Activated naive CD8-positive, alpha-beta T cell treated with anti-CD3 and anti-CD28 coated beads, Interleukin-2, amount 50 U/mL, for 16 hours (primary cell): Measurements from ENCODE around the gene PCGF1.

Experiments used
- DNase-seq: peaks from one replicate; pipeline ENCODE4 v3.0.0-alpha.2; 2020; ENCODE audit warnings: low read depth, low spot score

Gene PCGF1

DNA sequence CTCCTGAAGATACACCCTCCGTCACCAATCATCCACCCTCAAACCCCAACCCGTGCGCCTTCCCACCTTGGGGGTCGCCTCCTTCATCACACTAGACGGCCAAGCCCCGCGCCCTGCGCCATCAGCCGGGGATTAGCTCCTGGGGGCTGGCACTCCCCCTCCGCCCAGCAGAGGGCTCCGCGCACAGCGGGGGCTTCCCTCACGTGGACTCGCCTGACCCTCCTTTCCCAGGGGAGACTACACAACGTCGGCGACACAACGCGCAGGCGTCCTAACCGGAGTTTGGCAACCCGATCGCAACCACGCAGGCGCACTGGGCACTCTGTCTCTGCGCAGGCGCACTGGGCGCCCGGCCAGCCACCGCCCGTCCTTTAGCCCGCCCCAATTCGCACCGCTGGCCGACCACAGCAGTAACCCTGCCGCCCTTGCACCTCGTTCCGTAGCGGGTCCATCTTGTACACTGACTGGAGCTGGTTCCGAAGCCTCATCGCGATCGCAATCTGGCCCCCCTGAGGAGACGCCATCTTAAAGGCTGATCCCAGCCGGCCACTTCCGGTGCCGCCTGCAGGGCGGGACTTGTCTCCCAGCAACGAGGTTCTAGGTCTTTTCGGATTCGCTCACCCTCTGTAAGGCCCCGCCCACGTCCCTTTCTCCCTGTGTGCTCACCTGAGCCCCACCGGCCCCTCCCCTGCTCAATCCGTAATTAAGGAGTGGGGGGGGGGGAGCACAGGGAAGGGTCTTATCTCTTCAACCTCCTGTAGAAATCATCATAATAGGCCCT lies at the start of gene PCGF1:
PCGF1 (minus strand) TSS at position 551 of the 781 bp plus-strand sequence; CDS start at position 524, 27 bp downstream.
- DNase-seq, result peak; percentile 98

DNA sequence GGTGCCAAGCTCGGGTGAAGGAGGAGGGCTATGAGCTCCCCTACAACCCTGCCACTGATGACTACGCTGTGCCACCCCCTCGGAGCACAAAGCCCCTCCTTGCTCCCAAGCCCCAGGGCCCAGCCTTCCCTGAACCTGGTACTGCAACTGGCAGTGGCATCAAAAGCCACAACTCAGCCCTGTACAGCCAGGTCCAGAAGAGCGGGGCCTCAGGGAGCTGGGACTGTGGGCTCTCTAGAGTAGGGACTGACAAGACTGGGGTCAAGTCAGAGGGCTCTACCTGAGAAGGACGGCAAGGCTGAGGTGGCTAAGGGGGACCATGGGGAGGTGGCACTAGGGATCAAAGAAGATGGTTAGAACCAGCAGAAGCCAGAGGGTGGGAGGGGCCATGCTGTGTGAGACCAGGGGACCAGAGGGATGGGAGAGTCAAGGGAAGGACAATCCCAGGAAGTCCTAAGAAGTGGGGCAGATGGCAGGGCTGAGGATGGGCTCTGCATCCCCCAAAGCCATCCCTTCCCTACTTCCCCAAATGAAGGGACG lies 49.4 kb upstream of the PCGF1 start:
- DNase-seq, result no peak

DNA sequence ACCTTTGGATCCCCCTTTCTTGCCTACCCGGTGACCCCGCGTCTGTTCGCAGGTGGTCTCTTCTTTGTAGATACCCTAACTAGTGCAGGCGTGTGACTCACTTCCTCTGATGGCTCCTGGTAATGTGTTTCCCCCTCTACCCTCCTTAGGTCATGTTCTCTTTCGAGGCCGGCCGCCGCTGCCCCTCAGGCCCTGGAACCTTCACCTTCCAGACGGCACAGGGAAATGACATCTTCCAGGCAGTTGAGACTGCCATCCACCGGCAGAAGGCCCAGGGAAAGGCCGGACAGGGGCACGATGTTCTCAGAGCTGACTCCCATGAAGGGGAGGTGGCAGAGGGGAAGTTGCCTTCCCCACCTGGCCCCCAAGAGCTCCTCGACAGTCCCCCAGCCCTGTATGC lies 48.7 kb upstream of the PCGF1 start:
- no peak for DNase-seq

DNA sequence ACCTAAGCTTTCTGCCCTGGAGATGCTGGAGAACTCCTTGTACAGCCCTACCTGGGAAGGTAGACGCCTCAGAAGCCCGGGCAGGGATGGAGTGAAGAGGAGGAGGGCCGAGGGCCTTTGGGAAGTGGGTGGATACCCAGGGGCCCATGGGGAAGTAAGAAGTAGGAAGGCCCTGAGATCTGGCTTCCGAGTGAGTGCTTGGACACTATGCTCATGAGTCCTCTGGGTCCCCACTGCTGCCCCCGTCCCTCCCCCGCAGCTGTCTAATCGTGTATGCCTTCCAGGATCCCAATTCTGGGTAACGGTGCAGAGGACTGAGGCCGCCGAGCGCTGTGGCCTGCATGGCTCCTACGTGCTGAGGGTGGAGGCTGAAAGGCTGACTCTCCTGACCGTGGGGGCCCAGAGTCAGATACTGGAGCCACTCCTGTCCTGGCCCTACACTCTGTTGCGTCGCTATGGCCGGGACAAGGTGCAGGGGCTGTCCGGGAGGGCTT lies 48.2 kb upstream of the PCGF1 start:
- no peak for DNase-seq

DNA sequence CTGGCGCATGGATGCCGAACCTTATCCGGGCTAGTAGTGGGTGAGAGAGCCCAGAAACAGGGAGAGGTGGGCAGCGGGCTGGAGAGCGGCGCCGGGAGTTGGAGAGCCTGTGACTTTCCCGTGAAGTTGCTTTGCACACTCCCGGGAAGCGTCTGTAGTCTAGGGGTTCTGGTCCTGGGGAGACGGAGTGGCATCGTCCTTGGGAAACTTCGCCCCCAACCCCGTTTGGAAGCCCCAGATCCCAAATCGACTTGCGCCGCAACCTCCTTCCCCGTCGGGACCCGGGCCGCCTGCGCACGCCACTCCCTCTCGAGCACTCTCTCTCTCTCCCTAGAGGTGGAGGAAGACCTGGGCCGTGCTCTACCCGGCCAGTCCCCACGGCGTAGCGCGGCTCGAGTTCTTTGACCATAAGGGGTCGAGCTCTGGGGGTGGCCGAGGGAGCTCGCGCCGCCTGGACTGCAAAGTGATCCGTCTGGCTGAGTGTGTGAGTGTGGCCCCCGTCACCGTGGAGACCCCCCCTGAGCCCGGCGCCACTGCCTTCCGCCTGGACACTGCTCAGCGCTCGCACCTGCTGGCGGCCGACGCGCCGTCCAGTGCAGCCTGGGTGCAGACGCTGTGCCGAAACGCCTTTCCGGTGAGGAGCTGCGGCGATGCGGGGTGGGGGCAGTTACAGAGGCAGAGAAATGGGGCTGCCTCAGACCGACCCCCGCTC lies 47.5 kb upstream of the PCGF1 start:
- DNase-seq, result no peak

DNA sequence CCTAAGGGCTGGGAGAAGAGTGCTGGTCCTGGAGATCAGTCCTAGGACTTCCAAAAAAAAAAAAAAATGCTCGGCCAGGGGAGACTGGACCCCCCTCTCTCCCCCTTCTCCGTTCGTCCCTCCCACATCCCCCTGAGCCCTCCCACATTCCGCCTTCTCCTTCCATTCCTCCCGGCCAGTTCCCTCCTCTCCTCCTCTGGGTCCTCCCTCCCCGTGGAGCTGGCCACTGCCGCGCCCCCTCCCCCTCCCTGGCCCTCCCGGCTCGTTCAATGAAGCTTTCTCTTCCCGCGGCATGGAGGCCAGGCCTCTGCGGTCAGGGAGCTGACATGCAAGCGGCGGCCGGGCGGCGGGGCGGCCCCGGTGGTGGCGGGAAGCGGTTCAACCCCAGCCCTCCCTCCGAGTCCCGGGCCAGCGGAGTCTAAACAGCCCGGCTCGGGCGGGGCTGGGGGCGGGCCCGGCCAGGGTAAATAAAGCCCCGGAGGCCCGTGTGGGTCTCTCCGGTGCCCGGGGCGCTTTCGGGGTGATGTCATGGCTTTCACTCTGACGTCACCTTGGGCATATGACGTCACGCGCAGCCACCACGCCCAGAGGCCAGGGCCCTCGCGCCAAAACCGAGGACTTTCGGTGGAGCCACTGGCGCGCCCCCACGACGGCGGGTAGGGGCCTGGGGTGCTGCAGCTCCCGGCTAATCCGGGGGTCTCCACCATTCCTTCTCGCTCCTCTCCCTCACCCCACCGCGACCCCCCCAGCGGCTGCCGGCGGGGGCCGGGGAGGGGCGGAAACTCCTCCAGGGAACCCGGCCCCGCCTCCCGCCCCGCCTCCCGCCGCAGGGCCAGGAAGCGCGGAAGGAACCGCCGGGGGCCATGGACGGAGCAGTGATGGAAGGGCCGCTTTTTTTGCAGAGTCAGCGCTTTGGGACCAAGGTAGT lies 46.7 kb upstream of the PCGF1 start, which contains the start of the genes DOK1 and LOXL3:
DOK1 (plus strand) TSS at position 829 of the 928 bp plus-strand sequence; CDS start at position 864, 35 bp downstream.
LOXL3 (minus strand) TSS at position 51 of the 928 bp plus-strand sequence. CDS start 1,308 bp downstream, outside the sequence.
- DNase-seq, result peak; percentile 67

DNA sequence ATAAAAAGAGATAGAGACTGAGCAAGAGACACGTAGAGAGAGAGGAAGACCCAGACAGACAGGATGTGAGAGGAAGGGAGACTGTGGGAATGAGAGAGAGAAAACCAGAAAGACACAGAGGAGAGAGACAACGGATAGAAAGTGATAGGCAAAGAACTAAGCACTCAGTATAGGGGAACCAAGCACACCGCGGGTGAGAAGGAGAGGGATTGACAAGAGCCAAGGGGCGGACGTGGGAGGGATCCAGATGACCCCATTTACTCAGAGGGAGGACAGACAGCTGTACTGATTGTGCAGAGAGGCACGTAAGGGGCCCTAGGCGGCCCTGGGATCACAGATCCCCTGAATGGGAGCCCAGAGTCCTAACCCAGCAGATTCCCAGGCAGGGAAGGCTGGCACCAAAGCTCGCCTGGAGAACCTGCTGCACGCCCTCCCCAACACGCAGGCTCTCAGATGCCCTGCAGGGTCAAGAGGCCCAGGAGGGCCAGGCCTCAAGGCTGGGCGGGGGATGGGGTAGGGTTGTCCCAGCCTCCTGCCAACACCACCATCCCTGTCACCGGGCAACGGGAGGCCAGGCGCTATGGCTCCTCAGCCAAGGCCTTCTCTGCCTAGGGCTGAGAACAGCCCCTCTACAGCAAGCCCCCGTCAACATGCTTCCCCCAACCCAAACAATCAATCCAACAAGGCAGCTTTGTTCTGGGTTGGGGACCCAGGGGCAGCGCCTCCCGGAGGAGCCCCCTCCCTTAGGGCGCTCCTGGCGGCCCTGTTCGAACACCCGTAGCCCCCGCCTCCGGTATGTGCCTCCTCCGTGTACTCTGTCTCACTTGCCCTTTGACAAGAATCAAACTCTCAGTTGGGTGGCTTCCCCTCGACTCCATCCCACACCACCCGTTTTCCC lies 45.7 kb upstream of the PCGF1 start:
- no peak for DNase-seq

DNA sequence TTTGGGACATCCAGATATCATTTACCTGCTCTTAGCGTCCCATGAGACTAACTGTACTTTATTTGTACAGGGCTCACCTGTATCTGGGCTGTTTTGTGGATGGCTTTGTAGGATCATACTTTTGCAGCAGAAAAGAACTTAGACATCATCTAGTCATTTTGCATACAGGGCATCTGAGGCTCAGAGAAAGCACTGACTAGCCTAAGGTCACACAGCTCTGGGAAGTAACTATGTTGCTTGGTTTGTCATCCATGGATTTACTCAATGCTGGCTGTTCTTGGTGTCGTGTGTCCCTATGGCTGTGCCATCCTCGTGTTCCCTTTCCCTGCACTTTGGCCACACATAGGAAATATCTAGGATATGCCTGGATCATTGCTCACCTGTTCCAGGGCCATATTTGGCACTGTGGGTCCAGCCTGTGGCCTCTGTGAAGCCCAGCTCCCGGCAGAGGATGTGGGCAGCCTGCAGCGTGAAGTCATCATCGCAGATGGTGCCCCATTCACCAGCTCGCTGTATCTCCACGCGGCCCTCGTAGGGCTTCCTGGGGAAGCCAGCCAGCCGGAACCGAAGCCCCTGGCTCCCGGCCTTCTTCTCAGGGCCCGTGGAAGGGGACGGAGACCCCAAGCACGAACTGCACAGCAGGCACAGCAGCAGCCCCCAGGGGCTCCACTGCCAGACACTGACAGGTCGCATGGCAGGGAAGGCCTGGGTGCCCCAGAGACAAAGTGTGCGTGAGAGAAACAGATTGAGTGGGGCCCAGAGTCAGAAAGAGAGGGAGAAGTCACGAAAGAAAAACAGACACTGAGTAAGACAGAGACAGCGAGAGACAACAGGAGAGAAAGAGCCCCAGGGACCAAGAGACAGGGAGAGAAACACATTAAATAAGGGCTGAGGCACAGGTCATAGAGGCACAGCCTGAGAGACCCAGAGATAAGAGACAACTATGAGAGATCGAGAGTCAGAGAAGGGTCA lies 44.7 kb upstream of the PCGF1 start:
- no peak for DNase-seq

DNA sequence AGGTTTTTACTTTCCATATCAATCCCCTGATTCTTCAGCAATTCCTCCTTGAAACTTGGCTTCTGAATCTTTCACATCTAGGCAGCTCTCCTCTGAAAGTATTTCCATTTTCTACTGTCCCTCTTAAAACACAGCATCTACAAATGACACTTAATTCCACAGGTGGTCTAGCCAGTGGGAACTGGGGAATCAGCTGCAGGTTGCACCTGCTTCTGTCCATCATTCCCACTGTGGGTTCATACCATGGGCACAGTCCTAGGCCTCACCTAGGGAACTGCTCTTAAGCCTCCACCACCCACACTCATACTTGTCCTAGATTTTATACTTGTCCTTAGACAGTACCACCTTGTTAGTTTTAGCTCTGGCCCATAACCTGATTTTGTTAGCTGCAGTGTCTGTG lies 44.0 kb upstream of the PCGF1 start:
- DNase-seq, result no peak

DNA sequence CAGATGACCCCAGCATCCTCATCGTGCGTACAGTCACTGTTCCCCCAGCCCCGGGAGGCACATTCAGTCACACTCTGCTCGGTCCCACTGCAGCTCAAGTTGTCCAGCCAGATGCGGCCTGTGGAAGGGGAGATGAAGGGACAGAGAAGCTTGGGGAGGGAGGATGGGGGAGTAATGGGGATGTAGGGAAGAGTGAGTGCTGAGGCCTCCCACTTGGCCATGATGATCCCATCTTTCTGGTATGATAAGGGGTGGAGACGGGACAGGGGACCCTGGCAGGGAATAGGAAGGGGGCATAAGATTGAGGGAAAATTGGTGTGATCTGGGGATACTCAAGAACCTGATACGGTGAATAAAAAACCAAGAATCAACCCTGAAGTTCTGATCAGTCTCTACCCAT lies 42.7 kb upstream of the PCGF1 start:
- no peak for DNase-seq

DNA sequence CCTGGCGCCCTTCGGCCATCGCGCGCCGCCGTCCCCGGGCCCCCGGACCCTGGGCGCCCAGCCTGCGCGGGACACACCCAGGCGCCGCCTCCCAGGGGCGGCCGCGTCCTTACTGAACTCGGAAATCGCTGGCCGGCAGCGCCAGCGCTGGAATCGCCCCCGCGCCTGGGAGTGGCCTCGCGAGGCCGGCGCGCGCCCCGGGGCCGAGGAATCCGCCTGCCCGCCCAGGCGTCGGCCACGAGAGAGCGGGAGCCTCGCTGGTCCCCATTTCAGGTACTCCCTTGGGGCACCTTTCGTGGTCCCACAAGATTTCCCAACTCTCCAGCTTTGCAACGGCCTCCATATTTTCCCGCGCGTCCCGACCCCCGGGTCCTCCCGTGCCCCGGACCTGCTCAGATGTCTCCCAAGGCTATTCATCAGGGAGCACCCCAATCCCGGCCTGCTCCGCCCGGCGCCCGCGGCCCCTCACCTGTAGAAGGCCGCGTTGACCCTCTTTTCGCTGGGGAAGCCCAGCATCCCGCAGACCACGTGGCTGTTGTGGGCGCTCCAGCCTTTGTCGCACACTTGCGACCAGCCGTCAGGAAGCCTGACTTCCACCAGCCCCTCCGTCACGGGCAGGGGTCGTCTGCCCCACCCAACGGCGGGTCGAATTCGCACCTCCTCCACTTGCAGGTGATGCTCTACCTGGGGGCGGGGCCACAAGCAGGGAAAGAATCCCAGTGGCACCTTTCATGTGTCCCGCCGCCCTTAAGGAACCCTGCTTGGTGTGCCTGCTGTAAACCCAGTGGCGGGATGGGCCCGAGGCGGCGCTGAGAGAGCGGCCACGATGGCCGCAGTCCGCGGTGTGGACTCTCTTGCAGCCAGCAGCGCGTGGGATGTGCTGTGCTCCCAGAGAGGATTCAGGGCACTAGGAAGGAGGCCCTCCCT lies 41.7 kb upstream of the PCGF1 start:
- DNase-seq, result no peak

DNA sequence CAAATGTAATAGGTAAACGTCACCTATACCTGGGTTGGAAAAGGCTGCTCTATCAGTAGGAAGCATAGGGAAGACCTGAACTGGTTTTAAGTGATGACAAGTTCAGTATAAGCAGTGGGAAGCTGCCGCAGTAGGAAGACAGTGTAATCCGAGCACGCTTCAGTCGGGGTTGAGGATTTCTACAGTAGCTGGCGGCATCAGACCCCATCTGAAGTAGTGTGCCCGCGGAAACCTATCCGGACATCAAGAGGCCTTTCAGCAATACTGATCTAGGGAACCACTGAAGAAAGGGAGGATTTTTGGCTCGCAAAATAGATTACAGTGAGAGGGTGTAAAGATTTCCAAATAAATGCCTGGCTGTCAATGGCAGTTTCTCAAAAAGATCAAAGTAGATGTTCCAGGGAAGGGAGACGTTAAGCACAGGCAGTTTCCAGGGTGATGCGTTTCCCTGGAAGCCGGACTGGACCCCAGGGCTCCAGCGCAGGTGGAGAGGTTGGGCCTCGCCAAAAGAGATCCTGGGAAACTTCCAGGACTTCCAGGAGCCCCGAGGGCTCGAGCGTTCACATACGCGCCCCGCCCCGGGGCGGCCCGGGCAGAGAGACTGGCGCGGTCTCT lies 40.9 kb upstream of the PCGF1 start:
- DNase-seq, result no peak

DNA sequence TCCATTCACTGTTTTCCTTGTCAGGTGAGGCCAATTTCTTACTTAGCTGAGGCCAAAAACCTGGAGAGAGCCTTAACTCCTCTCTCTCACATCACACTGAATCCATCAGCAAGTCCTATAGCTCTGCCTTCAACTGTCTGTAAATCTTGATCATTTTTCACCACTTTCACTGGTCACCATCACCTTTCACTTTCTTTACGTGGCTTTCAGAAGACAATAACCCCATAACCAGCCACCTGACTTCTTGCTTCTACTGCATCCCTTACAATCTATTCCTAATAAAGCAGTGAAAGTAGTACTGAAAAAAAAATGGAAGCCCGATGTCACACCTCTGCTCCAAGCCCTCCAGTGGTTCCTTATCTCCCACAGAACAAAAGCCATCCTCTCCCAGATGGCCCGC lies 38.5 kb upstream of the PCGF1 start:
- DNase-seq, result no peak

DNA sequence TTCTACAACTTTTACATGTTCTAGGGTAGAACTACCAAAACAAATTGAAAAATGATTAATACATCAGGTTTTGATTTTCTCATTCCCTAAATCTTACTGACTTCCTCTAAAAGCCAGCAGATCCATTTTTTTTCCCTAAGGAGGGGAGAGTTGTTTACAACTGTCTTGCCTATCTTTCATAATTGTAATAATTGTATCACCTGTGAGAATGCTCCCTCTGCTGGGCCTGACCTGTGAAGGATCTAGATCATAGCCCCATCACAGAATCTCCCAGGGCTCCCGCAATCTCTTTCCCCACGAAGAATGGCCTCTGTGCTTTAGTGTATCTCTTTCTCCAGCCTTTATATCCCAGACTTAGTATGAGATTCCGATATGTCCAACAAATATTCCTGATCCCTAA lies 37.1 kb upstream of the PCGF1 start:
- no peak for DNase-seq

DNA sequence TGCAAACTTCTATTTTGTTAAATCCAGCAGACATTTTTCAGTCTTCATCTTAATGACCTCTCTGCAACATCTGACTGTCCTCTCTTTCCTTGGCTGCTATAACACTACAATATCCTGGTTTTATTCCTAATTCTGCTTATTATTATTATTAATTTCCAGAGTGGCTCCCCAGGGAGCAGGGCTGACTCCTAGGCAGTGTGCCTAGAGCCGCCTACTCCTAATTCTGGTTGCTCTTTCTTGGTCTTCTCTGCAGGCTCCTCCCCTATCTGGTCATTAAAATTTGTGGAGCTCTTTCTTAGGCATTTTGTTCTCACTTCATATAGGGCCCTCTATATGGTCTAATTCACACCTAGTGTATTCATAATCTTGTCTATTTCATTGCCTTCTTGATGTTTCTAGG lies 35.5 kb upstream of the PCGF1 start:
- no peak for DNase-seq

DNA sequence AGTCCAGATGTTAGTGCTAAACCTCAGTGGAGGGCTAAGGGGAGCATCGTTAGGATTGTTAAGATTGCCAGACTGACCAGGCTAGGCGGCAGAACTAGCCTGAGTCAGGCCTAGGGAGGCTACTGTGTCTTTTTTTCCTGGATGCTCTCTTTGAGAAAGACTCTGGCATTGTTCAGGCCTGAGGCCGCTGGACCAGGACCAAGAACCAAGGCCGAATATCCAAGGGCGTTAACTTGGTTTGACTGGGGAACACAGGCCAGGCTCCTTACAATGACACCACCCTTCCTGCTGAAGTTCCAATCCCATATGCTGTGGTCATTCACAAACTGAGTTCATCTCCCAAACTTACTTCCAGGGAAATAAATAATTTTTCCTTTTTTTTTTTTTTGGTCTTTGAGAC lies 32.8 kb upstream of the PCGF1 start:
- no peak for DNase-seq

DNA sequence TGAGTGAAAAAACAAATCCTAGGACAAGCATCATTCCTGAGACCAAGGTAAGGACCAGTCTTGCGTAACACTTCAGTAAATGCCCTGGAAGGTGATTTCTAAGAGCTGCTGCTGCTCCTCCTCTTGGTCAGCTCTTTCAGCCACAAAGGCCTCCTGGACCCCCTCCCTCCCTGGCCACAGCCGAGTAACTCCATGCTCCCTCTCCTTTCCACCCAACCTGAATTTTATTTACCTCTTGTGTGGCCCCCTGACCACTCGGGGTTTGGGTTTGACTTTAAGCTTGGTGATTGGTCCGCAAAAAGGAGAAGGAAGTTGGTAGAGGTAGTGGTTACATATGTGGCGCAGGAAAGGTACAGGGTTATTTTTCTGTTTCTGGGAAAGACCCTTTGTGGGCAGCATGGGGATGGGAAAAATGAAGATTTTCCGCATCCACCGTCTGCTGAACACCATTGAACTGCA lies 31.4 kb upstream of the PCGF1 start:
- DNase-seq, result no peak
